NCI-H345 treated with DMSO at 0.1 percent for 48 hours (cell line): ENCODE measurements around the gene UBAC2.
A peak's percentile ranks its signal among the peaks of the same experiment; 100 is the strongest.
"Not testable (repeated sequence)": the region's sequence is repeated elsewhere in the genome, so short reads cannot be mapped to it uniquely, and the experiment has no call there.

Experiments used
- DNase-seq: peaks from one replicate; lab custom pipeline; 2025; ENCODE audit not compliant: unreplicated experiment; lab: John Stamatoyannopoulos, UW

The UBAC2 gene

GRCh38 chr13:99231721-99232120, 31.1 kb downstream of the UBAC2 start:
- DNase-seq: no peak

DNA sequence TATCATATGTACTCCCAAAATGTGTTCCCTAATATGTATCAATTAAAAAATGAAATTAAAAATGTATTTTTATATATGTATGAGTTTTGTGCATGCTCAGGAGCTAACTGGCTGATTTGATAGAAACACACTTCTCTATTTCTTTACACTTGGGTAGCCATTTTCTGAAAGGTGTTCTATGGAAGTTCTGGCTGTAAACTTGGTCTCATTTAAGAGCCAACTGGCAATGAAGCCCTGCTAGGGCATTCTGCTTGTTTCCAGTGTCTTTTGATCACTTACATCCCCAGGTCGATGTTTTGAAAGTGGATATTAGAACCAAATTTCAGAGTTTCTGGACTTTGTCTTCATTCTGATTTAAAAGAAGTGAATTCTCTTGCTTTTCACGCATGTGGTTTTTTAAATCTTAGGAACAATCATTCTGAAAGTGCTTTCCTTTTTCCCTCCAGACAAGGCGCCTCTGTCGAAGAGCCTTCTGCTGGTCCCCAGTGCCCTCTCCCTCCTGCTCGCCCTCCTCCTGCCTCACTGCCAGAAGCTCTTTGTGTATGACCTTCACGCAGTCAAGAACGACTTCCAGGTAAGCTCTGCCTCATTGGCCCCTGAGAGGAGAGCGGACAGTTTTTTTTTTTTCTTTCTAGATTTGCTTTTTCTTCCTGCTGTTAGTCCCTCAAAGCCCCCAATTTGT, 37.5 kb downstream of the UBAC2 start:
- DNase-seq: no peak

DNA sequence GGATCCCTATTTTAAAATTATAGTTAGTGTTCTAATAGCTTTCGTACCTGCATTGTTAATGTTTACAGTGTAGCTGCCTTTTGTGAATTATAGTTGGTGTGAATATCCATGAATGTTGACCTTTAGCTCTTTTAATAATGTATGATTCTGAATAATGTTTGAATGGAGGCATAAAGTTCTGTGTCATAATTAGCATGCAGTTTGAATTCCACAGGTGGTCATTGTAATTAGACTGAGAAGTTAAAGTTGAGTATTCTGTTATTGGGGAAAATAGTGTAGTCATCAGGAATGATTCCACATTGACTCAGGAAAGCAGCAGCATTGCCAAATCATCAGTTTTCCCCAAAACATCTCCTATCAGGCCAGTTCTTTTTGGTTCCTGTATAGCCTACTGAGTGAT, 45.4 kb downstream of the UBAC2 start:
- DNase-seq: no peak

- DNase-seq: not testable (repeated sequence)
Measured at GRCh38 chr13:99249178-99249577, 48.5 kb downstream of the UBAC2 start.

- DNase-seq: not testable (repeated sequence)
Measured at GRCh38 chr13:99249606-99250005, 49.0 kb downstream of the UBAC2 start.

- DNase-seq: no peak
Measured at GRCh38 chr13:99250982-99251825, 50.5 kb downstream of the UBAC2 start.

DNA sequence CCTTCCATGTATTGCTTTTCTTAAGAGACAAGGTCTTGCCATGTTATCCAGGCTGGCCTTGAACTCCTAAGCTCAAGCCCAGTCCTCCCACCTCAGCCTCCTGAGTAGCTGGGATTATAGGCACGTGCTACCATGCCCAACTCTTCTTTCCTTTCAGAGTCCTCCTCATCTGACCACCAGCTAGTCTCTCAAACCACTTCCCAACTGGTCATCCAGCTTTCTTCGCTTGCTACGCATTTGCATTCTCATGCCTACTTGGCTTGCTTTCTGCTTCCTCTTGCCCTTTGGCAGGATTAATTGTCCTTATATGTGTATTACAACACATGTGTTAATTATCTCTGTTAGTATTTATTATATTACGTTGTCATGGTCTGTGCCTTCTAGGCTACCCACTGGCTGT, 51.3 kb downstream of the UBAC2 start:
- no peak for DNase-seq

GRCh38 chr13:99254830-99255229, 54.2 kb downstream of the UBAC2 start:
- DNase-seq: no peak

GRCh38 chr13:99255271-99255670, 54.6 kb downstream of the UBAC2 start:
- no peak for DNase-seq

DNA sequence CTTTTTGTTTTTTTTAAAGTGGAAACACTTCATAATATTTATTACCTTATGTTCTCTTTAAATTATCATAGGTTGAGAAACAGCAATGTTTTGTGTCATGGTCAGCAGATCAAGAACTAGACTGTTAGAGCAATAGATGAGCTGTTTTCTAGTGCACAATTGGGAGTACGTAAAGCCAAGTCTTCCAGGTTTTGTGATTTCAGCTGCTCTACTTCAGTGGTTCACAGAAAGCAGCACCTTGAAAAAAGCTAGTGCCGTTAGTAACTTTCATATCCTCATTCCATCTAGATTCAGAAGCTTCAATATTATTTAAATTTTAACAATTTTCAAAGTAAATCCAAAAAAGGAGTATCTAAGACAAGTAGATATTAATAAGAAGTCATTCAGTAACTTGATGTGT, 55.6 kb downstream of the UBAC2 start:
- no peak for DNase-seq

DNA sequence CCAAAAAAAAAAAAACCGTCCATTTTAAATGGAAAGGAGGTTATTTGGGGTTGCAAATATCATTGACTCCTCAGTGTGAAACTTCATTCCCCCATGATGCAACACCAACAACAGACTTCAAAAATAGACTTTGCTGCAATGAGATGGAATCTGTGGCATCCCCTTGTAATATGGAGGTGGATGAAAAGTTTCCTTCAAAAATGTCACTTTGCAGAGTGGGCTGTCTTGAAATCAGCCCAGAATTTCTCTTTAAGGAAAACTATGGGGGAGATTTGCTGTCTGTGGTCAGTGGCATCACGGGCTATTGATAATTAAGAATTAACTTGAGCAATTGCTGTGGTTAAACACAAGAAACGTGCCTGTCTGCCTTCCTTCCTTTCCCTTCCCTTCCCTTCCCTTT, 56.1 kb downstream of the UBAC2 start:
- no peak for DNase-seq

- DNase-seq: no peak
Measured at GRCh38 chr13:99257291-99257690, 56.6 kb downstream of the UBAC2 start.

DNA sequence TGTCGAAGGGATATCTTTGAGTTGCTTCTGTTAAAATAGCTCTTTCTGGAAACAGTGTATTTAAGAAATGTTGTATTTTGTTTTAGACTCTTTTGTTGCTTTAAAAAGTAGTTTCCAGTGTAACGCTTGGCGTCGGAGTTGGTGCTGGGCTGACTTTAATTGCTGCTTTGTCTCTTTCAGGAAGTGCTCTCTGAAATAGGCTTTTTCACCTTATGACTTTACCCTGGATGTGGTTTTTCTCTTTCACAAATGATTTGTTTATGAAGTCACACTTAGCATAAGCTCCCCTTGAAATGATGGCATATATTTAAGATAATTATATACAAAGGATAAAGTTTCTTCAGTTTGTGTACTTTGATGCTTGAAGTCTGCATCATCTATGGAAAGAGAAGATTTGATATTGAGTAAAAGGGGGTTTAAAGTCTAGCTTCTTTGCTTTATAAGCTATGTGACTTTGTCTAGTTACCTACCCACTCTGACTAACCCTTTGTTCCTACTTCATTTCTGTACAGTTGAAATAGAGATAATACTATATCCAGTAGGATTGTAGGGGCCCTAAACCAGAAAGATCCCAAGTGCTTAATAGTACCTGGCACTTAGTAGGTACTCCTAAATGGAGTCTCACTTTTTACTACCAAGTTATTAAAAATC, 57.7 kb downstream of the UBAC2 start, which contains the start of gene GPR18:
Gene GPR18, minus strand, starts transcription at position 170 of the 651 bp plus-strand sequence. CDS start 2,507 bp downstream, outside the sequence.
- no peak for DNase-seq

DNA sequence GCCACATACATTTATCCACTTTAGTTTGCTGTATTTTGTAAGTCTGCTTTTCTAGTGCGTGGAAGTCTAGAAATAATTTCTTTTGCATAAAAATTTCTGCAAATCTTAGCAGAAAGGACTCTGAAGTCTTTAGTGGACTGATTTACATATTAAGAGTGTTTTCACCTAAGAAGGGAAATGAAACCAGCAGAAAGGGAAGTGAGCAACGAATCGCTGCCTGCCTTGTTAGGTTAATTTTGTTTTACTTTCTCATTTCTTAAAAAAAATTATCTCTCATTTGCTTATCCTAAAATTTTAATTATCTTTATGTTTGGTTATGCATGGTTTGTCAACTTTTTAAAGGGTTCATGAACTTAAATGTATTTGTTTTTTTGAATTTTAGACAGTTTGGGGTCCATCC, 58.3 kb downstream of the UBAC2 start:
- no peak for DNase-seq

DNA sequence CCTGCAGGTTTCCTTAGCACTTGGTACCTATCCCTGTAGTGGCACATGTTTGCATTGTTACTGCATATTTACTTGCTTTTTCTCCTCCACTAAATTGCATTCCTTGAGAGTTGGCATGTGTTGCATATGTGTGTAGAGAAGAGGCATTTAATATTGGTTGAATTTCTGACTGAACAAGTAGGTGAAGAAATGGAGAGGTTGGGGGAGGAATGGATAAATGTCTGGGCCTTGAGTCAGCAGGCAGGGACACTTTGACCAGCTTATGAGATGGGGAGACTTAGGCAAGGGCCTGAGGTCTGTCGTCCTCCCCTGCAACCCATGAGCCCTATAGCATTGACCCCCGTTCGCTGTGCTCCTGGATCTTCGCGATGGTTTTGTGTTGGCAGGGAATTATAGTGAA, 59.6 kb downstream of the UBAC2 start:
- no peak for DNase-seq

GRCh38 chr13:99261059-99261458, 60.4 kb downstream of the UBAC2 start:
- DNase-seq: no peak

DNA sequence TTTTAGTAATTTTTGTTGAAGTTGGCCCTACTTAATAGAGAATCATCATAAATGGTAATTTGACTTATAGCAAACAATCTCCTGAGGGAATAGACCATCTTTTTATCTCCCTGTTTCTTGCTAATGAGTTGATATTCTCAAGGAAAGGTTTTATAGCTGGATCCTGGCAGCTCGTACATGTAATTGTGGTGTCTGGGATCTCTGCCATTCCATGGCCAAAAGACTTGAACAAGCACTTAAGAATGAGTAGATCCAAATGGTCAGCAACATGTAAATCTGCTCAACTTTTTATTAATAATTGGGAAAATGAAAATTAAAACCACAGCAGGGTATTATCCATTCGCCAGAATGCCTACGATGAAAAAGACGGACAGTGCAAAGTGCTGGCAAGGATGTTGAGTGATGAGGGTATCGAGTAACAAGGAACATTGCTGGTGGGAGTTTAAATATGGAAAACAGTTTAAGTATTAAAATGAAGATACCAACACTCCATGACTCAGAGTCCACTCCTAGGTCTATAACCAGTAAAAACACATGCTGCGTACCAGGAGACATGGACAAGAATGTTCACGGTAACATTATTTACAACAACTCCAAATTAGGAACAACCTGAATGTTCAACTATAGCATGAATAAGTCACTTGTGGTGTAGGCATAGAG, 62.6 kb downstream of the UBAC2 start:
- DNase-seq: no peak

DNA sequence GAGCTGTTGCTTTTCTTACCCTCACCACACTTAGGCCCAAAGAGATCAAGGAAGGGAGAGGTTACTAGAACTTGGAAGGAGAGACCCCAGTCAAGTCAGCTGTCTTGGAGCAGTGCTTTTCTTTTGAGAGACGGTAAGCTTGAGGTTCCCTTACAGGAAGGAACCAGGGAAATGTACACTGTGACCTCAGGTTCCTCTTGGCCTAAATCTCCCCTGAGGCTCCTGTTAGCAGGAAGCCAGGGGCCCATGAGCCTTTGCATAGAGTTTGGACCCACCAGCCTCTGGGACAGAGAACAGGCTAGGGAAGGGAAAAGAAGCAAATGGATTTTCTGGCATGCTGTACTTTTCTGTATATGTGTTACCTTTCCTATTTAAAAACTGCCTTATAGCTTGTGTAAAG, 63.4 kb downstream of the UBAC2 start:
- no peak for DNase-seq

DNA sequence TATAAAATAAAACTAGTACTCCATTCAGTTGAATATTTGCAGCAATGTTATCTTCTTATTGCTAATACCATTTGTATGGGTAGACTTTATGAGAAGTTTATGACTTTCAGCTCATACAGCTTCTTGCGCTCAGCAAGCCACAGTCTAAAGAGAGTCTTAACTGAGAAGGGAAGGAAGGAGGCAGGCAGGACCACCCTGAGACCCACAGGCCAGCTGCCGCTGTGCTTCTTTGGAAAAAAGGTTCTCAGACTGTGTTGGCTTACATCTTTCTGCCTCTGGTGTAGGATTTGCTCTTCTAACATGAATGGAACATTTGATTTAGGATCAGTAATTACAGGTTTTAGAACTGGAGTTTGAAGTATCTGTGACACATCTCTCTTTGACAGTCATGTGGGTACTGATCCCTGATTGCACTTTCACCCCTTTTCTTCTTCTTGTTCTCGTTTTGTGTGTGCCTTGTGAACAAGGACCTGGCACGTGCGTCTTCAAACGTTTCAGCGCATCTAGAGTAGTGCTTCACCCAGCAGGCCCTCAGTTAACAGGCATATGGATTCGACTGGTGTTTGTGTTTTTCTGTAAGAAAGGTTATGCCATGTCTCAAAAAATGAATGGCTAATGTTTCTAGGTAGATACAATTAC, 64.6 kb downstream of the UBAC2 start:
- no peak for DNase-seq

DNA sequence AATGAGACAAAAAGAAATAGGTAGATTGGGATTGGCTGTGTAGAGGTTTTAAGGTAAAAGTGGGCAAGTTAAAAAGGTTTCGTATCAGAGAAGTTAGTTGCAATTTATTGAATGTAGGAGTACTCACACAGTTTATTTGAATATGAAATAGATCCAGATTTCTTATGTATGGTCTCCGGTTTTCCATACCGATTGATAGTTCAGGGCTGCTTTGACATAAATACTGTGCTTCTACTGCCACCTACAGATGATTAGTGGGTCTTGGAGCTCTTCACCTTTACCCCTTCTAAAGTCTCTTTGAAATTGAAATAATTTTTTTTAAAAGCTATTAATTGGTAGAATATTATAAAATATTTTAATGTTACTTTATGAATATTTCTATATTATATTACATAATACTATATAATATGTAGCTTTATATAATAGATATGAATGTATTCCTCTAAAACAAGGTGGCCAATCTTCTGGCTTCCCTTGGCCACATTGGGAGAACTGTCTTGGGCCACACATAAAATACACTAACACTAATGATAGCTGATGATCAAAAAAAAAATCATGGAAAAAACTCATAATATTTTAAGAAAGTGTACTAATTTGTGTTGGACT, 65.3 kb downstream of the UBAC2 start:
- peak; percentile 47 for DNase-seq
